Thyroid gland (tissue), 4 donors: ENCODE results near the gene UBASH3B.

Source experiments
- CTCF ChIP-seq, 6 experiments: fragments of 200-600 bp in 3 of 6; fragments of 450-650 bp in 3 of 6; sonication (generic) in 3 of 6; IDR thresholded peaks; one replicate each; pipeline ENCODE4 v1.5.1; 2016 to 2019; ENCODE audit warnings: antibody characterized with exemption in 6 of 6, mild to moderate bottlenecking in 2 of 6, inconsistent platforms in 1 of 6, moderate library complexity in 1 of 6
- POLR2A ChIP-seq, 2 donors: fragments of 450-650 bp; IDR thresholded peaks; one replicate each; pipeline ENCODE4 v1.6.1; 2017; ENCODE audit warnings: antibody characterized with exemption in 2 of 2, mild to moderate bottlenecking in 2 of 2, moderate library complexity in 1 of 2

- TF ChIP-seq POLR2A (IDR thresholded peaks at IDR 0.05) (no peak), CTCF (IDR thresholded peaks at IDR 0.05) (no peak)
Observed at GRCh38 chr11:122813176-122813893, 157.8 kb downstream of the UBASH3B start.
